Measurements from ENCODE around the gene BTBD9. TPM values are rescaled to one million over a fixed set of nuclear protein-coding genes. Genes with fewer than 3 reads are reported as not detected.

BTBD9 gene
- total RNA-seq, 1 experiment from 2014 or later = 4.3 TPM

- H3K4me2 ChIP-seq (ENCODE audit: low read length) = no peak overlapping the region
- H3K9me2 ChIP-seq (replicated peaks; ENCODE audit: low read length) = no peaks in the 10 kb centered on the region
- no TSS peak for BruUV-seq (replicated peaks)
- H3K9ac ChIP-seq (ENCODE audit: low read length) = no peak overlapping the region
- H3F3A ChIP-seq (ENCODE audit: low read length, unreplicated experiment) = no peaks in the 10 kb centered on the region
- H3K4me1 ChIP-seq (ENCODE audit: insufficient read depth, low read length) = peaks cover 38% of the 10 kb centered on the region
- no peaks in the 10 kb centered on the region for H4K20me1 ChIP-seq (ENCODE audit: low read length)
- ChIA-PET CTCF (no interaction called here), POLR2A (ENCODE audit: unreplicated experiment) (no interaction called here)
- ATAC-seq (no peak), DNase-seq (no peak)
- no peaks in the 10 kb centered on the region for H3K79me2 ChIP-seq (ENCODE audit: low read length)
- no peak for TF ChIP-seq EZH2 (IDR thresholded peaks at IDR 0.05; ENCODE audit: low read length, unreplicated experiment)
- TF ChIP-seq CTCF (conservative IDR thresholded peaks at IDR 0.05; ENCODE audit: low read depth, low read length) = no peak
- TF ChIP-seq EZH2phosphoT487 (IDR thresholded peaks at IDR 0.05; ENCODE audit: borderline replicate concordance, low read length) = no peak
- H3K9me3 ChIP-seq (ENCODE audit: low read length) = no peaks in the 10 kb centered on the region
- no peaks in the 10 kb centered on the region for H3K36me3 ChIP-seq (ENCODE audit: low read depth, low read length)
- no peaks in the 10 kb centered on the region for H3K27me3 ChIP-seq (ENCODE audit: low read length)
- H3K27ac ChIP-seq (ENCODE audit: low read length) = no peak overlapping the region
- H3K4me3 ChIP-seq (ENCODE audit: low read length) = no peak overlapping the region
- H2AFZ ChIP-seq (ENCODE audit: low read length) = no peak overlapping the region
- intact Hi-C loops (cut with micrococcal nuclease) = no loop called here
Measured at GRCh38 chr6:38215651-38216311, 423.9 kb downstream of the BTBD9 start.

DNA sequence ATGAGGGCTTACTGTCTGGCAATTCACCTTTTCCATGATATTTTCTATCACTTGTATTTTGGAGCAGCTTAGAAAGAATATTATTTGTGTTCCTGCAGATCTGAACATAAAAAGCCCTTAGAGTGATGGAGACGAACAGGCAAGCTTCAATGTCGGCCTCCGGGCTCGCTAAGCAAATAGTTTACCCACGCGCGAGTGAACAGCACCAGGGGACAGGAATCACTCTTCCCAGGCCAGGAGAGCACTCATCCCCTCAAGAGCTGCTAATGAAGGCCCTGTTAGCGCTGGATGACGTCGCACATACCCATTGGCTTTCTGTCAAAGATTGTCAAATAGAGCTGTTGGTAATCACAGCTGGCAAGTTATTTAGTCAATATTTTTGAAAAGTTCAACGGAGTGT is 424.5 kb downstream of the BTBD9 start:
- H3K9me2 ChIP-seq (replicated peaks; ENCODE audit: low read length) = no peaks in the 10 kb centered on the region
- H3K4me3 ChIP-seq (ENCODE audit: low read length) = no peak overlapping the region
- H3K27ac ChIP-seq (ENCODE audit: low read length) = no peak overlapping the region
- H3F3A ChIP-seq (ENCODE audit: low read length, unreplicated experiment) = no peaks in the 10 kb centered on the region
- no peak overlapping the region for H2AFZ ChIP-seq (ENCODE audit: low read length)
- intact Hi-C loops (cut with micrococcal nuclease) = no loop called here
- no peaks in the 10 kb centered on the region for H3K79me2 ChIP-seq (ENCODE audit: low read length)
- DNase-seq (no peak), ATAC-seq (no peak)
- BruUV-seq (replicated peaks) = no TSS peak
- H3K4me2 ChIP-seq (ENCODE audit: low read length) = 0 out of 2 replicates have a peak overlapping the region, but pooled peaks have one; percentile 21
- TF ChIP-seq CTCF (conservative IDR thresholded peaks at IDR 0.05; ENCODE audit: low read depth, low read length) (no peak), EZH2phosphoT487 (IDR thresholded peaks at IDR 0.05; ENCODE audit: borderline replicate concordance, low read length) (no peak), EZH2 (IDR thresholded peaks at IDR 0.05; ENCODE audit: low read length, unreplicated experiment) (no peak)
- H4K20me1 ChIP-seq (ENCODE audit: low read length) = no peaks in the 10 kb centered on the region
- H3K27me3 ChIP-seq (ENCODE audit: low read length) = no peaks in the 10 kb centered on the region
- H3K9ac ChIP-seq (ENCODE audit: low read length) = no peak overlapping the region
- CTCF ChIA-PET = no interaction called here
- no peaks in the 10 kb centered on the region for H3K36me3 ChIP-seq (ENCODE audit: low read depth, low read length)
- H3K9me3 ChIP-seq (ENCODE audit: low read length) = no peaks in the 10 kb centered on the region
- POLR2A ChIA-PET (ENCODE audit: unreplicated experiment) = no interaction called here
- peaks cover 33% of the 10 kb centered on the region for H3K4me1 ChIP-seq (ENCODE audit: insufficient read depth, low read length)

DNA sequence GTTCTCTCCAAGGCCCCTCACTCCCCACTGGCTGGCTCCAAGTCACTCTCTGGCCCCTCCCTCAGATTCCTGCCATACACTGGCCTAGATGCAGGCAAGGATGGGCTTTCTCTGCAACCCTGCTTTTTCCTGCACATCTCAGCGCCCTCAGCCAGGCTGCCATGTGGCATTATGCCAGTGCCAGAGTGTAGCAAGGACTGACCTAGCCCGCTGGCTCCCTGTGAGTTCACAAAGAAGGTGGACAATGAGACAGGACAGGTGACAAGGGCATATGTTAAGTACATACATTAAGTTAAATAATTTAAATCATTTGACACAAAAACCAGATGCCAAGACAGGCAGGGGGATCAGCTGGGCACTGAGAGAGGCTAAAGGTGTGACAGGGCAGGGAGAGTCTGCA is 425.6 kb downstream of the BTBD9 start:
- Histone ChIP-seq H3K4me2 (ENCODE audit: low read length) (no peak overlapping the region), H3K36me3 (ENCODE audit: low read depth, low read length) (no peaks in the 10 kb centered on the region), H3K27ac (ENCODE audit: low read length) (no peak overlapping the region), H3K9me3 (ENCODE audit: low read length) (no peaks in the 10 kb centered on the region), H3K9ac (ENCODE audit: low read length) (no peak overlapping the region), H3K4me1 (ENCODE audit: insufficient read depth, low read length) (peaks cover 23% of the 10 kb centered on the region), H3K4me3 (ENCODE audit: low read length) (no peak overlapping the region), H3F3A (ENCODE audit: low read length, unreplicated experiment) (no peaks in the 10 kb centered on the region), H3K27me3 (ENCODE audit: low read length) (no peaks in the 10 kb centered on the region), H4K20me1 (ENCODE audit: low read length) (no peaks in the 10 kb centered on the region), H2AFZ (ENCODE audit: low read length) (no peak overlapping the region), H3K79me2 (ENCODE audit: low read length) (no peaks in the 10 kb centered on the region), H3K9me2 (replicated peaks; ENCODE audit: low read length) (no peaks in the 10 kb centered on the region)
- POLR2A ChIA-PET (ENCODE audit: unreplicated experiment) = no interaction called here
- BruUV-seq (replicated peaks) = no TSS peak
- ATAC-seq (no peak), DNase-seq (no peak)
- intact Hi-C loops (cut with micrococcal nuclease) = no loop called here
- CTCF ChIA-PET = no interaction called here
- no peak for TF ChIP-seq EZH2phosphoT487 (IDR thresholded peaks at IDR 0.05; ENCODE audit: borderline replicate concordance, low read length)
- no peak for TF ChIP-seq EZH2 (IDR thresholded peaks at IDR 0.05; ENCODE audit: low read length, unreplicated experiment)
- TF ChIP-seq CTCF (conservative IDR thresholded peaks at IDR 0.05; ENCODE audit: low read depth, low read length) = no peak

All from PC-3 (cell line).